Smooth muscle cell of the pulmonary artery (primary cell): Measurements from ENCODE around the gene PTCSC3. TPM values are rescaled to one million over a fixed set of nuclear protein-coding genes. Genes with fewer than 3 reads are reported as not detected.

Experiments
- total RNA-seq: library from RNA; depleted of rRNA; stranded (reverse); fragments of >200 nt; gene quantifications from 2 replicates; pipeline ENCODE4 v1.2.3, GENCODE V29; 2014

Gene PTCSC3
- not detected in 2 replicates for total RNA-seq

GRCh38 chr14:36176524-36176923 is at the start of gene PTCSC3:
TSS of gene PTCSC3 (minus strand) at chr14:36176722.

Other genes starting within 250 kb of the PTCSC3 start
- 8.8 and 12.8 TPM in 2 replicates for gene MBIP, start 143.9 kb upstream of the PTCSC3 start, total RNA-seq